Right renal pelvis (tissue), 4 donors: ENCODE results near the gene PRKN. TPM values are rescaled to one million over a fixed set of nuclear protein-coding genes. Genes with fewer than 3 reads are reported as not detected.

Experiments used
- DNase-seq, 4 donors: peaks; one replicate each; pipeline ENCODE4 v3.0.0-alpha.2; 2013; ENCODE audit warnings: low read depth in 4 of 4, low spot score in 3 of 4, missing footprints in 1 of 4
- polyA plus RNA-seq, 4 donors: library from polyadenylated mRNA; unstranded; fragments of 120-200 nt; gene quantifications; one replicate each; pipeline ENCODE4 v1.2.1, GENCODE V29; 2013; ENCODE audit not compliant: insufficient read length in 4 of 4

PRKN gene
- polyA plus RNA-seq, 4 donors: 8.7 to 12.4 (median 10.8) TPM

DNA sequence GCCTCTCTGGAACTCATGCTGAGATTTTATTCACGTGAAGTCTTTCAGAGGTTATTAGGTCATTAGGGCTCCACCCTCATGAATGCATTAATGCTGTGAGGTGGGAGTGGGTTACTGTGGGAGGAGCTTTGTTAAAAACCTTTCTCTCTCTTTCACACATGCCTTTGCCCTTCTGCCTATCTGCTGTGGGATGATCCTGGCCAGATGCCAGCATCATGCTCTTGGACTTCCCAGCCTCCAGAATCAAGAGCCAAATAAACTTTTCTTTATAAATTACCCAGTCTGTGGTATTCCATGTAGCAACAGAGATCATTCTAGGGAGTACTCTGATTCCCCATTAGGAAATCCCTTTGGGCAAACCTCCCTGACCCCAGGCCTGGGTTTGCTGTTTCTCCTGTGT, 1323.8 kb downstream of the PRKN start:
- DNase-seq: no peak

DNA sequence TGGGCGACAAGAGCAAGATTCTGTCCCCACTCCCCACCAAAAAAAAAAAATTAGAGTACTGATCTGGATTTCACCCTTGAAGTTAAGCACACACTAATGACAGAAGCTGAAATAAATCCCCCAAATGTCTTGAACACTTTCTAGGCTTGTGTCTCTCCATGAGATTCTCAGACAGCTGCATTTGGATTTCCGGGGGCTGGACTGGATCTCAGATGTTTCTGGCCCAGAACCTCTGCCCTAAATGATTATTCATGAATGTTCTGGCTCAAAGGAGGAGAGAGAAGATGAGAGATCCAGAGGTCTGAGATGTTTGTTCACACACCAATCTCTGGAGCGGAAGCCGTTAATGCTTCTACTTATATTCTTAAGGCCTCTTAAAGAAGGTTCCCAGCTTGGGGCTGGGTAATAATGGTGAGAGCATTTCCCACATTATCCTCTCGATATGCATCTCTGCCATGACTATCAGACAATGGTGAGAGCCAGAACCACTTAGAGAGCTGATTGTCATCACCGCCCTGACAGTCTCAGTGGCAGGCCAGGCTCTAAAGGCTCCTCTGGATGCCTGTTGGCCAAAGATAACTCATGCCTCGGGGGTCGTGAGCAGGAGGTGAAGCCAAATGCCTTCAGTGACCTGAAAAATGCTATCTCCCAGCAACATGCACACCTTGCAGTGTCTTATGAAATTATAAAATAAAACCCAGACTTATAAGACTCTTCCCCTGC, 1325.8 kb downstream of the PRKN start:
- no peak for DNase-seq

DNA sequence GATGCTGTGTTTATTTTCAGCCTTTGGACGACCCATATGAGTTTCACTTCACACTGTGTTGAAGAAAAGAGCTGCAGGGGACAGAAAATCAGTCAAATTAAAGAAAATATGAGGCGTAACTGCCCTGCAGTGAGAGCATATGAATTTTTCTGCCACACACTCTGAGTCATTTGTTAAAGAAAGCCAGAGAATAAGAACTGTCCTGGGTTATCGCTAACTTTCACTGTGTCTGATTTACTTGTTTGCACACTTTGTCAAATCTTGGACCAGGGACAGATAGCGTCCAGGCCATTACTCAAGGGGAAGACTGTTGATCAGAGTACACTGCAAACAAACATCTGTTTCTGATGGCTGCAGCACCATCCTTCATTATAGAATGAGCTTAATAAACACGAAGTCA, 1326.9 kb downstream of the PRKN start:
- no peak for DNase-seq

DNA sequence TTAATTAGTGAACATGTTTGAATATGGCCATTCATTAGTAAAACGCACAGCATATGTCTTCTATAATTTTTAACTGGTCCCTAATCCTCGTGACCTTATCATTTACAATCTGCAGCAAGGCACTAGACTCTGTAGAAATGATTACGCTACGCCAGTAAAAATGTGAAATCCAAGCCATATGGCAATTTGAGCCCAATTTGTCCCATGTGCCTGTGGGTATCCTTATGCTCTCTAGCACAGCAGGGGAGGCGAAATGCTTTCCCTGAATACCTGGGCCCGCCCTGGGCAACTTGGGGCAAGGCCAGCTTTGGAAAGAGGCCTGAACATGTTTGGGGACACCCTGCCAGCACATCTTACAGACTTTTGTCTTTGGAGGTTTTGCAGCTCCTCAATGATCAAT, 1331.0 kb downstream of the PRKN start:
- DNase-seq: no peak

DNA sequence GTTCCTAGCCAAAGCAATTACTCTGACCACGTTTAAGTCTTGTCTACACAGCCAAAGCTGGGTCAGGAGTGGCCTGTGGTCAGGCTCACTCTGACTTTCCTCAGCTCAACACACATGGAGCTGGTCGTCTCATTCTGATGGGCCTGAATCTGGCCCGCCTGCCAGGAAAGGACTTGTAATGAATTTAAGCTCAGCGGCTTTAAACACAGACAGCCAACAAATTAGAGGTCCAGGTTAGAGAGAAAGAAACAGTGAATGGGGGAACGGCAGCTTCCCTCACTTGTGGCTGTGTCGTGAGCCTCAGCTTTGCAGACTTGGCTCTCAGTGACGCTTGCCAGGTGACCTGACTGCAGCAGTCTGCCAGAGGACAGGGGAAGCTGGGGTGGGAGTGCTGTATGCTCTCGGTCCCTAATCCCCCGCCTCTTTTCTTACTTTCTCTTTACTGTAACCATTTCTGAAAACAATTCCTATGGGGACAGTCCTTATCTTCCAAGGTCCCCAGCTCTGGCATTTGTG, 1331.8 kb downstream of the PRKN start:
- DNase-seq: no peak

DNA sequence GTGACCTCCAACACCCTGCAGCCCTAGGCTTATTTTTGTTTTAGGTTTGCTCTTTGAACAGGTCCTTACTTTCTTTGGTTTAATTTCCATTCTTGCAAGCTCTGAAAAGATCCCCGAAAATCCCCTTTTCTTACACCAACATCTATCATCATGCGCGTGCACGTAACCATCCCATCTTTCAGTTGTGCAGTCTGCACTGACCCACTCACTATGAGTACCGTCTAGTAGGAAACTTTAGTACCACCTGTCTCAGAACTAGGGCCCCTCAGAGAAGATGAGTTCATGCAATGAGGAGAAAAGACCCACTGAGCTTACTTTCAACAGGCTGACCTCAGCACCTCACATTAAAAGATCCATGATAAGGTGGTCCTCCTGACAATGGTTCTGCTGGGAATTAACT, 1333.1 kb downstream of the PRKN start:
- DNase-seq: no peak

DNA sequence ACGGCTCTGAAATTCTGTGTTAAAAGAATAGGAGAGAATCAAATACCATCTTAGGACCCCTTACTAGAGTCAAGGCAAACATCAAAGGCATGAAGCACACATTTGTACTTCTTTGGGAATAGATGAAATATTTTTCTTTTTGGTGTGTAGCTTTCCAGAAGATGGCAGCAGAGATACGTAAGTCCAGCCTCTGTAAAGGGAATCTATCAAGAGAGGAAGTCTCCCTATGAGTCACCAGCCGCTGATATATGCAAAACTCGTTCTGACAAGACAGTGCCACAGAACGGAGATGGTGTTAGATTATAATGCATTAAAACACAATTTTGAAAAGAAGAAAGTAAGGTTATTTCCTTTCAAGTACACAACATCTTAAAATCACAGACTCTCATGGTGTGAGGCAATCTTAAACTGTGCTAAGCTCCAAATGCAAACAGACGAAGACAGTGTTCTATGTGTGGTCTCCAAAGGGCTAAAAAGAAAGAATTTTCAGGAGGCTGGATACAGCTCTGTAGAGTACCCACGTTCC, 1333.7 kb downstream of the PRKN start:
- DNase-seq: peak in 3 of 4 donors; percentile 44 to 70 (median 52)

DNA sequence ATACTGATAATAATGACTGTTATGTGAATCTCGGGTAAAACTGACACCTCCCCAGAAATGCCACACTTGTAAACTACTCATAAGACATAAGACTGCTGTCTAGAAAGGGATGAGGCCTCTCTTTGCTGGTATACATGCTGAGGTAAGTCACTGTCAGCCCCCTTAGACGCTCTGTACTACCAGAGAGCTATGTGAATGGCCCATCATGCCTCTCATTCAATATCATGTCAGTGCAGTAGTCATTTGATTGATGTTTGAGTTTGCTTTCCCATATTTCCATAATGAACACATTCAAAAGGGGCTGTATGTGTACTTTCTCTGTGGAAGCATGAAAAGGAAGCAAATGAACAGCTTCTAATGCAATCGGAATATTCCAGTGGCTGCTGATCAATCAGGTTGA, 1334.3 kb downstream of the PRKN start:
- no peak for DNase-seq

DNA sequence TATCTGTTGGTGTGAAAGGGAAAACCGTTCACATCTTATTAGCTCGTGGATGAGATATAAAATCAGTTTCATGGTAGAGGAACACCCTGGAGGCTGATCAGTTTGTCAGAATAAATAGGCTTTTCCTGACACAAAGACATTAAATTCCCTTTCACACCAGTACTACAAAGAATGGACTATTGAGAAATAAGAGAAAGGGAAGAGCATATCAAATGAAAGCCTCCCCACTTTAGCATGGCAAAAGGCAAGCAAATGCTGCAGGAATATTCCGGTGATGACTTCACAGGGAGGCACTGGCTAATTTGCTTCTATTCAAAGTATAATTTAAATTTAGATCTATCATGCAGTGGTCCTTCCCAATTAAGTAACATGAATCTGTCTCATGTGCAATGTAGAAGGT, 1337.8 kb downstream of the PRKN start:
- DNase-seq: no peak

DNA sequence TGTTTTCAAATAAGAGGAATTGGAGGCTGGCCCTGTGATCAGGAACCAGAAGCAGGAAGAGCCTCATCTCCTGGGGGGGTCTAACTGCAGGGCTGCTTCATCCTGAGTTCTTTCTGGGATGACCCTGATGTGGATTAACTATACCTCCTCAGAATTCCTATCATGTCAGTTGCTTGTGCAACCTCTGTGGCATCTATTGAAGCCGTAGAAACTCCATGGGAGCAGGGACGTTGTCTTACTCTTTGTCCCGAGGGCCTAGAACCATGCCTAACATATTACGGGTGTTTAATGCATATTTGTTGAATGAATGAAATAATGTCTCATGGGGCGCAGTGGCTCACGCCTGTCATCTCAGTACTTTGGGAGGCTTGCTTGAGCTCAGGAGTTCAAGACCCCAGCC, 1343.6 kb downstream of the PRKN start:
- DNase-seq: no peak

DNA sequence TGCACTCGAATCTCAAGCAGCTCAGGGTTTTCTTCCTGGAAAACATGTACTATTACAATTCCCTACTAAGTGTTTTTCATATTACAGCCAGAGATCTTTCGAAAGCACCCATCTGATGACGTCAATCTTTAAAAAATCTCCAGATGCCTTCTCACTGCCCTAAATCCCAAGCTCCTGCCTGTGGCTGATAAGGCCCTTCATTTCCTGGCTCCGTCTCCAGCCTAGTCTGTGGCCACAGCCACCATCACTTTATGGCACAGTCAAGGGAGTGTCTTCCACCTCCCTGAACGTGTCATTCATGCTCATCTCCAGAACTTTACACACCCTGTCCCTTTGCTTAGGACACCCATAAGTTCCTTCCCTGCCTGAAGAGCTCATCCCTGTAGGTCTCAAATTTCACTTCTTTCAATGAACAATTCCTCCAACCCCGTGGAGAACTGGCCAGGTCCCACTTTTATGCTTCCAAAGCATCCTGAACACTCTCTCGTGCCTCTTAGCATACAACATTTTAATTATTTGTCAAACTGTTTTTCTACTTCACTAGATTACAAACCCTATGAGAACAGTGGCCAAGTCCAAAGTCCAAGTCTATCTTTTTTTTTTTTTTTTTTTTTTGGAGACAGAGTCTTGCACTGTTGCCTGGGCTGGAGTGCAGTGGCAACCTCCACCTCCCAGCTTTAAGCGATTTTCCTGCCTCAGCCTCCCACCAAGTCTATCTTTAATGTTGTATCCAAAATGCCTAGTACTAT, 1347.6 kb downstream of the PRKN start:
- no peak for DNase-seq

DNA sequence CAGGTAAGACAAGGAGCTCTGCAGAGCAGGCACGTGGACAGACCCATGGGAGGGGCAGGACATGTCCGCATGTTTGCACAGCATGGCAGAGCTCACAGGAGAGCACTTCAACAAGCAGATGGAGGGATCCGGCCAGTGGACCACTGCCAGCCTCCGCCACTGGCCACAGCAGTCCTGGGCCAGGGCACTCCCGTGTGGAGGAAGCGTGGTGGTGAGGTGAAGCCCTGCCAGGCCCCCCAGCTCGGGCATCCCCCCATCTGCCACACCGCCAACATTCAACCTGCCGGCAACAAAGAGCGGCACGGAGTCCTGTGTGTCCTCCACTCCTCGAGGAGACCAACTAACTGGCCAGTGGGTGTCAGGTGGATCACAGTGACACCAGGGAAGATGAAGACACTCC, 1349.5 kb downstream of the PRKN start:
- no peak for DNase-seq

DNA sequence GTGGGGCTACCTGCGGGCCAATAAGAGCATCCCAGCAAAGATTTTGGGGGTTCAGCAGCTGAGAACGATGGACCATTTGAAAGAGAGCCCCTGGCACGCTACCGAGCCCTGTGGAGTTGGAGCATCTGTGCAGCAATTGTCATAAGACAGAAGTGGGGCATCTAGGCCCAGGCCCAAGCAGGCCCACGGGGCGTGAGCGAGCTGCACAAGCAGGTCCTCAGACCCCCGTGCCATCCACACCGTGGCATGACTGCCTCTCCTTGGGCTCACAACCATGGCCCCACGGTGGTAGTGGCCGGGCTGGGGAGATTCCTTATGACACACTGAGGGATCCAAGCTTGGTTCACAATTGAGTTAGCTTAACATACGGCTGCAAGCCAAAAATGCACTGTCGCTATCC, 1350.5 kb downstream of the PRKN start:
- no peak for DNase-seq

DNA sequence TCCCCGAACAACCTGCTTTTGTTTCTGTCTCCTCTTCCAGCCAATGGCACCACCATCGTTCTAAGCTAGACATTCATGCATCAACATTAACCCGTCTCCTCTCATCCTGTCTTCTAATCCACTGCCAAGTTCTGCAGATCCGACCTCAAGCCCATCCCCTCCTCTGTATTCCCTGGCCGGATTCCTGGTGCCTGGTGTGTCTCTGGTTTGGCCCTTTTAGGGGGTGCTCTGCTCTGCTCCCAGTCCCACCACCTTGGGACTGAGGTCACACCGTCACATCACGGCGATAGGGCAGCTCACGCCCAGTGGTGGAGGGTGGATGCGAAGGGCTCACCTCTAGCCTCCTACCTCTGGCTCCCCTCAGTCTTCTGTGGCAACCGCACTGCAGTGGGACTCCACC, 1351.2 kb downstream of the PRKN start:
- DNase-seq: no peak

DNA sequence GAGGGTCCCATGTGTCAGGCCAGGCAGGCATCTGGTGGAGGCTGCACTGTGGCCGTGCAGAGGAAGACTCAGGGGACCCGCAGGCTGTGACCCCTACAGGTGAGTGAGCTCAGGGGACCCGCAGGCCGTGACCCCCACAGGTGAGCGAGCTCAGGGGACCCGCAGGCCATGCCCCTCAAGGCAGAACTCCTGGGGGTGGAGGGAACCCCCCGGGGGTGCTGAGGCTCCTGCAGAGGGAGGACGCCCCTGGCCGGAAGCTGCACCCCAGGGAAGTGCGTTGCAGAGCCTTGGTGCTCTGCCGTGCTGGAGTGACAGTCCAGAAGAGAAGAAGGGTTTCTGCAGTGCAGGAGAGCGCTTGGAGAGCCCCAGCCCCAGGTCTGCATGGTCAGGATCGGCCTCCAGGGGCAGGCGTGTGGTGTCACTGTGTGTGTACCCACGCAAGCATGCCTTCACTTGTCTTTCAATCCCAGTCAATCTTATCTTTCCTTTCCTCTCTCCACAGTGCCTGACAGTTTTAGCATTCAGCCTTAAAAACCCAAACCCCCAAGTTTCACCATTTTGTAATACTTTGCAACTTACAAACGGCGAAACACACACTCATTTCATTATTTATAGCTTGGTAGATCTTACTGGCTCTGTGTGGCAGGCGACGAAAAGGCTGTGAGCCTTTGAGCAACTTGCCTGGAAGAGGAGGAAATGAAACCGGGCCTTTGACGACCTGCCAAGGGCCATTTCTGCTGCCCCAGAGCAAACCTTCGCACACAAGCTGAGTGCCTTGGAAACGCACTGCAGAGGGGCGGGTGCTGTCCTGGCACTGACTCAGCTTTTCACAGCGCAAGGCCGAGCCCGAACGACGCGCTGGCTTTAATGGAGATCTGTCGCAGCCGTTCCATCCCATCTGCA, 1352.3 kb downstream of the PRKN start:
- peak in 1 of 4 donors; percentile 4 for DNase-seq

DNA sequence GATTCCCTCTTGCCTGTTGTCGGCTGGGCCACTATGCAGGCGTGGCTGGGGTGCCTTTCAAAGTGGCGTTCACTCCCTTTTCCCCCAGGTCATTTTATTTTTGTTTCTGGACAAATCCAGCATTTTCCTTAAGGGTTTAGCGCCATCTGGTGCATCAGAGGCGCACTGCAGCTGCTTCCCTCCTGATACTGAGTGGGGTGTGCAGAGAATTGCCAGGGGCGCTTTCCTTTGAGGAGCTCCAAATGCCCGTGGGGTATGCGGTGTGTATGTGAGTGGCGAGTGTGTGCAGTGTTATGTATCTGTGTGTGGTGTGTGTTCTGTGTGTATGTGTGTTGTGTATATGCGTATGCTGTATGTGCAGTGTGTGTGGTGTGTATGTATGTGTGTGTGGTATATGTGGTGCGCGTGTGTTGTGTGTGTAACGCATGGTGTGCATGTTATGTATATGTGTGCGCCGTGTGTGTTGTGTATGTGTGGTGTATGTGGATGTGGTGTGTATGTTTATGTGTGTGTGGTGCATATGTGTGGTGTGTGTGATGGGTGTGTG, 1353.6 kb downstream of the PRKN start:
- peak in 3 of 4 donors; percentile 51 to 64 (median 54) for DNase-seq

DNA sequence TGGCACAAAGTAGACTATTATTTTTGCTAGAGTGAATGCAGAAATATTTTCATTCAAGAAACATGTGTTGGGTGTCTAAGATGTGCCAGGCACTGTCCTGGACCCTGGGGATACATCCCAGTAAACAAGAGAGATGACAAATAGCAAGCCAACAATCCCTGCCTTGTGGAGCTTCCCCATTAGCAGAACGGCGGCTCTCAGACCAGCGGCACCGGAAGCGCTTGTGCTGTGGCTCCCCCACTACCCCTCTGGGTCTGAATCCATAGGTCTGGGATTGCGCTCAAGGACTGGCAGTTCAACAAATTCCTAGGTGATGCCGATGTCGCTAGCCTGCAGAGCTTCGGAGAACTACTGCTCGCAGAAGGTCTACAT, 1355.2 kb downstream of the PRKN start:
- DNase-seq: no peak

DNA sequence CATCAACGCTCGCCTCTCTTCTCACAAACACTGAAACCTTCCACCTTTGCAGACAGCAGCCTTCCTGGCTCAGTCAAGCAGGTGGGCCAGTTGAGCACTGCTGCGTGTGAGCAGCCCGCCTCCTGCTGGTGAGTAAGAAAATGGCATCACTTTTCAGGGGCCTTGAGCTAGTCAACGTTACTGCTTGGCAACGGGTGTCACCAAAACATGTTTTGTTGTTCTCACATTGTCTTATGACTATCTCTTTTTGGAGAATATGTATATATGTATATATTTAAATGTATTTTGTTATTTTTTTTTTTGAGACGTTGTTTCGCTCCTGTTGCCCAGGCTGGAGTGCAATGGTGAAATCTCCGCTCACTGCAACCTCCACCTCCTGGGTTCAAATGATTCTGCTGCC, 1356.7 kb downstream of the PRKN start:
- peak; percentile 30 to 43 (median 36) for DNase-seq

DNA sequence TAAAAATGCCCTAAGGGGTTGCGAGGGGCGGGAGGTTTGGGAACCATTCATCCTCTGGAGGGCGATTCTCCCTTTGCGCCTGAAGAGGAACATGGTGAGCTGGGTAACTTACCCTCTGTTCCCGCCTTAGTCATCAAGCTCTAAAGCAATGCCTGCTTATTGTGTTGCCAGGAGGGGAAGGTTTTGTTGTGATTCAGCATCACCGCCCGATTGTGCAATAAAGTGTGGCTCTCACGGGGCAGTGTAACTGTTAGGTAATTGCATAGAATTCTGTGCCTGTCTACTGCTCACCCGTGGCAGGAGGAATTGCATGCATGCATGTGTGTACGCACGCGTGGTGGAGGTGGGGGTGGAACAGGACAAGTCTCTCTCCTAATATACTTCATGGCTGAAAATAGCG, 1358.2 kb downstream of the PRKN start:
- DNase-seq: no peak

DNA sequence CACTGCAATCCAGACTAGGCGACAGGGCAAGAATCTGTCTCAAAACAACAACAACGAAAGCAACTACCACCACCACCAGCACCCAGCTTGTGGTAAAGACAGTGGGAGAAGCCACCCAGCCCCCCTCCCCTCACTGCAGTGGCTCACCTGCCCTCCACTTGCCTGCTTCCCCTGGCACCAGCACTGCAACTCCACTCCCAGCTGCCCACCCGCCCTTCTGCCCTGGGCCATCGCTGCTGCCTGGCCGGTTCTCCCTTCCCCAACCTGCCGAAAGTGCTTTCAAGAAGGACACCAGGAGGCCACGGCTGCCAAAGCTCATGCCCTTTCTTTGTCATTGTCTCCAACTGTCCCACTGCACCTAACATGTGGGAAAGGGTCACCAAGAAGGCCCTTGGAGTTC, 1359.1 kb downstream of the PRKN start:
- no peak for DNase-seq

DNA sequence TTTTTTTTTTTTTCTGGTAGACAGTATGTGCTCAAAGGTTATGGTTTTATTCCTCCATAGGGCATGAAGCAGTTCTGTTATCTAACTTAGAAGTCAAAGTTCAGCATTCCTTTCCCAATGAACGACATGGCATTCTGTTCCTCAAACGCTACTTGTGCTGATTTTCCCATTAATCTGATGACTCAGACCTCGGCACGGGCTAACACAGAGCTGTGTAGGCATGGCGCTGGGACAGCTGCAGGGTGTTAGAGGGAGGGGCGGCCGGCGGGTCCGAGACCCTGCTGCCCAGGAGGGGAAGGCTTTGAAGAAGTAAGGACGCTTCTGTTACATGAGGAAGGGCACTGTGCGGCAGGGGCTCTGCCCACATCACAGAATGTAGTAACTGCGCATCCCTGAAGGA, 1360.1 kb downstream of the PRKN start:
- DNase-seq: no peak
